Stomach smooth muscle (tissue), 2 donors: ENCODE data around the gene UIMC1.
"Not testable (repeated sequence)": the region's sequence is repeated elsewhere in the genome, so short reads cannot be mapped to it uniquely, and the experiment has no call there.

ENCODE experiments used
- H3K27ac ChIP-seq: one replicate; pipeline ENCODE4 v1.7.0; 2013; ENCODE audit warnings: mild to moderate bottlenecking, low read length, inconsistent platforms
- H3K27me3 ChIP-seq, 2 donors: one replicate each; pipeline ENCODE4 v1.7.0; 2013; ENCODE audit warnings: low read length in 2 of 2; ENCODE audit not compliant: insufficient read depth in 2 of 2, control insufficient read depth in 1 of 2
- H3K36me3 ChIP-seq, 2 donors: one replicate each; pipeline ENCODE4 v1.7.0; 2013; ENCODE audit warnings: low read length in 2 of 2; ENCODE audit not compliant: control insufficient read depth in 2 of 2, insufficient read depth in 2 of 2
- H3K4me1 ChIP-seq: one replicate; pipeline ENCODE4 v1.7.0; 2013; ENCODE audit warnings: low read length; ENCODE audit not compliant: control insufficient read depth, insufficient read depth
- H3K4me3 ChIP-seq, 2 donors: one replicate each; pipeline ENCODE4 v1.7.0; 2013; ENCODE audit warnings: low read length in 2 of 2
- H3K9ac ChIP-seq, 2 donors: one replicate each; pipeline ENCODE4 v1.7.0; 2013; ENCODE audit warnings: low read length in 2 of 2, mild to moderate bottlenecking in 1 of 2
- H3K9me3 ChIP-seq, 2 donors: one replicate each; pipeline ENCODE4 v1.7.0; 2013; ENCODE audit warnings: low read length in 2 of 2; ENCODE audit not compliant: control insufficient read depth in 2 of 2
- donor health status: healthy.
- donor health status: Pancreatic carcinoma.

Gene UIMC1

DNA sequence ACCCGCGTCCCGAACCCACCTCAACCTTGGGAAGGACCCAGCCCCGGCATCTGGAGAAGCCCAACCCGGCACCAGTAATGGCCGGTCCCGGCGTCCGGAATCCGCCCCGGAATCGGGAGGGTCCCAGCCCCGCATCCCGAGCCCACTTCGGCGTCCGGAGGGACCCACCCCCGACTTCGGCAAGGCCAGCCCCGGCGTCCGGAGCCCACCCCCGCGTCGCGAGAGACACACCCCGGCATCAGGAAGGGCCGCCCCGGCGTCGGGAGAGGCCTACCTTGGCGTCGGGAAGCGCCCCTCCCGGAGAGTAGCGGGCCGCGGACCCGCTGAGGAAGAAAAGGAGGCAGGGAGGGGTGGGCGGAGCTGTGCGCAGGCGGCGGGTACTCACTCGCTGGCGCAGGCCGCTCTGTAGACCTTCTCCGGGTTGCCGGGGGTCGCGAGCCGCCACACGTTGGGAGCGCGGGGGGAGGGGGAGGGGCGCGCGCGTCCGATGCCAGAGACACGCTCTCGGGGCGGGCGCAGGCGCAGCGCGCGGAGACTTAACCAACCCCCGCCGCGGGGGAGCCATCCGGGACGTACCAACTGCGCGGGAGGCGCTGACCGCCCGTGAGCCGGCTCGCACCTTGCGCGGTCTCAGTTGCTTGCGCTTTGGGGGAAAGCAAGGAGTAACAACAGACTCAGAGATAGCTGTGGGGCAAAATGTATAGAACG is at the start of gene UIMC1:
TSS of gene UIMC1 (minus strand) at position 515 of the 708 bp plus-strand sequence. CDS start 24,164 bp downstream, outside the sequence.
- Histone ChIP-seq H3K9me3 (no peaks in the 10 kb centered on the region), H3K4me3 (peak within 1 kb of the TSS; percentile 74 to 84), H3K27me3 (no peaks in the 10 kb centered on the region), H3K4me1 (peaks cover 6% of the 10 kb centered on the region), H3K36me3 (no peaks in the 10 kb centered on the region), H3K9ac (peak within 1 kb of the TSS; percentile 87 to 89), H3K27ac (peak within 1 kb of the TSS; percentile 90)

DNA sequence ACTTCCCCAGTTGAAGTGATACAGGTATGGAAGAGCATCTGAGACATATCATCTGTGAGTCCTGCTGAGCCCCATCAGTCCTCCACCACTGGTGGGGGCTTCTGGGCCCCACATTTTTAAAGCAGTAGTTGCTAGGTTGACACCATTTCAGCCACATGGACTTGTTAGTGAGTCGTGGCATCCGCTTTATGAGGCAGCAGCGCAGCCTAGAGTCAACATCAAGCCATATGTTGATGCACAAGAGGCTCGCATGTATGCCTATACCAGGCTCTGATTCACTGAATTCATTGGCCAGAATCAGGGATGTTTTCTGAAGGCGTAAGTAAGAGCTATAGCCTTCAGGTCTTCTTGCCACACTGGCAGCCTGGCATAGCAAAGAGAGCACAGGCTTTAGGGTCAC is 42.7 kb upstream of the UIMC1 start:
- Histone ChIP-seq H3K4me3 (no peak overlapping the region), H3K4me1 (no peaks in the 10 kb centered on the region), H3K9ac (no peak overlapping the region), H3K36me3 (peaks cover 23 to 24% of the 10 kb centered on the region in 2 donors), H3K27ac (no peak overlapping the region), H3K27me3 (no peaks in the 10 kb centered on the region), H3K9me3 (no peaks in the 10 kb centered on the region)

DNA sequence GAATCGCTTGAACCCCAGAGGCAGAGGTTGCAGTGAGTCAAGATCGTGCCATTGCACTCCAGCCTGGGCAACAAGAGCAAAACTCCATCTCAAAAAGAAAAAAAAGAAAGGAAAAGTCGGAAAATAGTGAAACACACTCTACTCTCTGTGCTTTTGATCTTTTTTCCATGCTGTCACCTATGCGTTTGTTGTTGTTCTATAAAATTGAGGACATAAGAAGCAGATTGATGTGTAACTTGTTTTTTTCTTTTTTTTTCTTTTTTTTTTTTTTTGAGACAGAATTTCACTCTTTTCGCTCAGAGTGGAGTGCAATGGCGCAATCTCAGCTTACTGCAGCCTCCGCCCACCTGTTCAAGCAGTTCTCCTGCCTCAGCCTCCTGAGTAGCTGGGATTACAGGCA is 42.0 kb upstream of the UIMC1 start:
- H3K36me3 ChIP-seq: peaks cover 23% of the 10 kb centered on the region in 2 donors
- not testable (repeated sequence) for H3K4me1 ChIP-seq, H3K9ac ChIP-seq, H3K9me3 ChIP-seq, H3K4me3 ChIP-seq, H3K27ac ChIP-seq, H3K27me3 ChIP-seq

DNA sequence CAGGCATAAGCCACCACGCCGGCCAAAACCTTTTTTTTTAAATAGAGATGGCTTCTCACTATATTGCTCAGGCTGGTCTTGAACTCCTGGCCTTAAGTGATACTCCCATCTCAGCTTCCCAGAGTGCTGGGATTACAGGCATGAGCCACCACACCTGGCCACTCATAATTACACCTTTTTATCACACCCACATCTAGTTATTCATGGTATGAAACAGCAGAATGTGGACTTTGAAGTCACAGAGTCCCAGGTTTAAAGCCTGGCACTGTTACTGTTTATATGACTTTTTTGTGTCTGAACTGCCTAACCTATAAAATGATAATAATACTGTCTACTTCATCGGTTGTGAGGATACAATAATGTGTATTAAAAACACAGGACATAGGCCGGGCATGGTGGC is 39.1 kb upstream of the UIMC1 start:
- Histone ChIP-seq H3K4me3 (no peak overlapping the region), H3K9ac (no peak overlapping the region), H3K36me3 (peaks cover 21 to 28% of the 10 kb centered on the region in 2 donors), H3K9me3 (no peaks in the 10 kb centered on the region), H3K27me3 (no peaks in the 10 kb centered on the region), H3K4me1 (no peaks in the 10 kb centered on the region), H3K27ac (no peak overlapping the region)

DNA sequence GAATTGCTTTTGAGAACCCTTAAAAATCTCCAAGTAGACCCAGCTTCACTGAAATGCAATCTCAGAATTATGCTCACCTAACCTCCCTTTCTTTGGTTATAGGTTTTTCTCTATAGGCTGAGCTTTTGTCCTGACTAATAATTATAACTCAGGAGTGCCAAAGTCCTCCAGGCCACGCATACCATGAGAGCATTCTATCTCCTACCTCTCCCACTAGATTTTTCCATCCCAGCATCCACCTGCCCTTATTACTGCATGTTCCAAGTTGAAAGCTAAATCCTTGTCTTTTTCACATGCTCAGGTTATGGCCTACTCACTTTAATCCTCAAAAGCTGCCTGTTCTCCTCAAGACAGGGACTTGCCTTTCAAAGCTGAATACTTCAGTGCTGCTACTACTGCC is 38.1 kb upstream of the UIMC1 start:
- Histone ChIP-seq H3K4me1 (no peaks in the 10 kb centered on the region), H3K27ac (no peak overlapping the region), H3K27me3 (no peaks in the 10 kb centered on the region), H3K36me3 (peaks cover 14 to 26% of the 10 kb centered on the region in 2 donors), H3K9ac (no peak overlapping the region), H3K9me3 (no peaks in the 10 kb centered on the region), H3K4me3 (no peak overlapping the region)

DNA sequence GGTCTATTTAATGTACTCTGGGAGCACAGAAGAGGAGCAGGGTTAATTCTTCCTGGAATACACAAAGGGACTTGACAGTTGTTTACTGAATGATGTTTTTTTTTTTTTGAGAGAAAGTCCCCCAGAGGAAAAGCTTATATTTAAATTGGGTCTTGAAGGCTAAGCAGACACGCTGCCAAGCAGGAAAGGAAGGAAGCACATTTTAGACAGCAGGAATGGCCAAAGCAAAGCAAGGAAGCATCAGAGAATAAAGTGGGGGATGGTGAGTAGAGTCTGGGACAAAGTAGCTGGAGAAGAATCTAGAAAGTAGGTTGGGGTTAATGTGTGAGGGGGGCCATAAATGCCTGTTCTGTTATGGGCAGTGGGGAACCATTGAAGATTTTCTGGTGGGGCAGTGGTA is 37.4 kb upstream of the UIMC1 start:
- Histone ChIP-seq H3K9me3 (no peaks in the 10 kb centered on the region), H3K36me3 (peaks cover 9 to 19% of the 10 kb centered on the region in 2 donors), H3K27ac (no peak overlapping the region), H3K27me3 (no peaks in the 10 kb centered on the region), H3K9ac (no peak overlapping the region), H3K4me1 (no peaks in the 10 kb centered on the region), H3K4me3 (no peak overlapping the region)

DNA sequence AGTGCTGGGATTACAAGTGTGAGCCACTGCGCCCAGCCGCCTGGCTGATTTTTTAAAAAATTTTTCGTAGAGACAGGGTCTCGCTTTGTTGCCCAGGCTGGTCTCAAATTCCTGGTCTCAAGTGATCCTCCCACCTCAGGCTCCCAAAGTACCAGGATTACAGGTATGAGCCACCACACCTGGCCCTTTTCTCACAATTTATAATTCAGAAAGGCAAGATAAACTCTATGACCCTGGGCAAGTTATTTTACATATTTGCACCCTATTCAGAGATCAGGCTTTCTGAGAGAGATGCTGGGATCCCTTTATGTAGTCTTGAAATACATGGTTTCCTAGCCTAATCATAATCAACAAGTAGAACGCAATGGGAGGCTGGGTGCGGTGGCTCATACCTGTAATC is 36.5 kb upstream of the UIMC1 start:
- Histone ChIP-seq H3K4me1 (no peaks in the 10 kb centered on the region), H3K9ac (no peak overlapping the region), H3K27ac (no peak overlapping the region), H3K36me3 (peaks cover 9 to 16% of the 10 kb centered on the region in 2 donors), H3K9me3 (no peaks in the 10 kb centered on the region), H3K4me3 (no peak overlapping the region), H3K27me3 (no peaks in the 10 kb centered on the region)

DNA sequence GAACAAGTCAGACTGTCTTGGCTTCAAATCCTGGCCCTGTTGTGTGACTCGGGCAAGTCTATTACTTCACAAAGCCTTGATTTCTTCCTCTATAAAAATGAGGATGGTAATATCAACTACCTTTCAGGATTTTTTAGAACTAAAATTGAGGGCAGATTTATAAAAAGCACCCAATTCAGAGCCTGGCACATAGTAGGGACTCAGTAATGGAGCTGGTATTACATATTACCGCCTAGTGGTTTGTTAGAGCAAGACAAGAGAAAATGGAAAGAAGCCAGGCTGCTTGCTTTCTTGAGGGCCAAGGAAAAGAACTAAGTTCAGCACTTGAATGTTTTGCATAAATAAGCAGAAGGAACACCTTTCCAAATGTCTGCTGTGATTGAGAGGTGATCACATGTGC is 35.4 kb upstream of the UIMC1 start:
- Histone ChIP-seq H3K4me3 (no peak overlapping the region), H3K9me3 (no peaks in the 10 kb centered on the region), H3K9ac (no peak overlapping the region), H3K4me1 (no peaks in the 10 kb centered on the region), H3K27me3 (no peaks in the 10 kb centered on the region), H3K36me3 (peaks cover 9 to 14% of the 10 kb centered on the region in 2 donors), H3K27ac (no peak overlapping the region)

DNA sequence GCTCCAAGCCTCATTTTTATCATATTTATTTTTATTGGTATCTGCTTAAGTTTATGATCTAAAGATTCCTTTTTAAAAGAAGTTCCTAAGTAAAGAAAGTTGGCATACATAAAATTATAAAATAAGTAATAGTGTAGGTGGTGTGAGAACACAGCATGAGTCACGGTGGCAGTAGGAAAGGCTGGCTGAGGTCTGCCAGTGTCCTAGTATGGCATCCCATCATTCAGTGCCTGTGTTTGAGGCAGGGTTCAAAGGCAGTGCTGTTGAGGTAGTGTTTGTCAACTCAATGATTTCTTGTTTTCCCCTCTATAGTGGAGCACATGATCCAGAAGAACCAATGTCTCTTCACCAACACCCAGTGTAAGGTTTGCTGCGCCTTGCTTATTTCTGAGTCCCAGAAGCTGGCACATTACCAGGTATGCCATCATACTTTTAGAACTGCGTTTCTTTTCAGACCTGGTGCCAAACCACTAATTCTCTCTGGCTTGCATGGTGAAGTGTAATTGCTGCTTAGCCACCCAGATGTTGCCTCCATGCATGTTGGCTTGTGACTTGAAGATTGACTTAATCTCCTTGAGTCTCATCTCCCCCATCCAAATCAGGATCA is 34.3 kb upstream of the UIMC1 start:
- Histone ChIP-seq H3K36me3 (peaks cover 9 to 14% of the 10 kb centered on the region in 2 donors), H3K4me3 (no peak overlapping the region), H3K27ac (peak overlapping the region; percentile 56)

DNA sequence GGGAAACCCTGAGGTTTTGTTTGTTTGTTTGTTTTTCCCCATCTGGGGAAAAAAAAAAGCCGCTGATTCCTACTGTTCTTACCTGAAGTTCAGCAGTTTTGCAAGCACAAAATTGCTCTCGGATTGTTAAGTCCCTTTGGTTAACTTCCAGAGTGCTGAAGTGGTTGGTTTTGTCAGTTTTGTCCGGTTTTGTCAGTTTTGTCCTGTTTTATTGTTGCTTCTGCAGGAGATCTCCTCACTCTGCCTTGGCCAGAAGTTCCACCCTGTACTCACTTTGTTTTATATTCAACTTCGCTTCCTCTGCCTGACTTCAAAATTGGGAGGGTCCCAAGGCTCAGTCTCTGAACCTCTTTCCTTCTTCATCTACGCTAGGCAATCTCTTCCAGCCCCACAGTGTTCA is 30.3 kb upstream of the UIMC1 start:
- Histone ChIP-seq H3K9me3 (no peaks in the 10 kb centered on the region), H3K4me1 (no peaks in the 10 kb centered on the region), H3K36me3 (peaks cover 3 to 6% of the 10 kb centered on the region in 2 donors)

More for the DNA sequence above, 34.3 kb upstream of the UIMC1 start:
- H3K9me3 ChIP-seq: no peaks in the 10 kb centered on the region
- no peaks in the 10 kb centered on the region for H3K4me1 ChIP-seq
- H3K9ac ChIP-seq: peak overlapping the region in 1 of 2 donors; percentile 37
- H3K27me3 ChIP-seq: no peaks in the 10 kb centered on the region

DNA sequence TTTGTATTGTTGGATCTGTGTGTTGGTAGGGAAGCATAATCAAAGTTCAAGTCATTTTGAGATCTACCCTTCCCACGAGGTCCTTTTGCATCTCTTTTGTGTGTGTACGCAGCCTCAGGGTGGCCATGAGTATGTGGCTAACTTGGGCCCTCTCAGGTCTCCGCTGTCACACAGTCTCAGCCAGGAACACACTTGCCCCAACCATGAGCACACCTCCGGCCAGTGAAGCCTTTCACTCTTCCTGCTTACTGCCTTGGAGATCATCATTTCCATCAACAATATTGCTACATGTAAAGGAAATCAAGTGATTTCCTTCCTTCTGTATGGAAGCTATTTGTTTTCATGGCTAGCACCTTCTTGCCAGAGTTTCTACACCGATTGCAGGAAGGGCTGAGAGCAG is 29.9 kb upstream of the UIMC1 start:
- H3K9ac ChIP-seq: no peak overlapping the region
- no peak overlapping the region for H3K4me3 ChIP-seq
- H3K4me1 ChIP-seq: no peaks in the 10 kb centered on the region
- no peaks in the 10 kb centered on the region for H3K27me3 ChIP-seq
- peaks cover 0 to 2% of the 10 kb centered on the region in 2 donors for H3K36me3 ChIP-seq
- no peak overlapping the region for H3K27ac ChIP-seq
- no peaks in the 10 kb centered on the region for H3K9me3 ChIP-seq

More for the DNA sequence above, 30.3 kb upstream of the UIMC1 start:
- Histone ChIP-seq H3K4me3 (no peak overlapping the region), H3K9ac (no peak overlapping the region), H3K27me3 (no peaks in the 10 kb centered on the region), H3K27ac (no peak overlapping the region)
